ENCODE results near the gene ZC3HAV1.

The ZC3HAV1 gene

GRCh38 chr7:139117599-139118233, 8.2 kb upstream of the ZC3HAV1 start:
- Histone ChIP-seq H3K4me1 (ENCODE audit: control insufficient read depth, insufficient read depth, low read length) (no peaks in the 10 kb centered on the region), H3K27ac (ENCODE audit: extremely low read depth, low read depth, low read length) (no peak overlapping the region), H3K9me3 (ENCODE audit: control insufficient read depth, insufficient read depth, low read depth, low read length) (no peaks in the 10 kb centered on the region), H3K36me3 (ENCODE audit: control insufficient read depth in 2 of 2, insufficient read depth in 1 of 2, low read length in 2 of 2) (no peaks in the 10 kb centered on the region), H3K4me3 (ENCODE audit: low read depth, low read length) (no peak overlapping the region)
- TF ChIP-seq TCF7L2 (IDR thresholded peaks at IDR 0.05; ENCODE audit: borderline replicate concordance, low read depth, low read length) (no peak), ZNF292 (tag by site-specific recombination; IDR thresholded peaks at IDR 0.05; ENCODE audit: borderline replicate concordance, low read depth) (no peak), ZNF792 (tag by site-specific recombination; IDR thresholded peaks at IDR 0.05) (no peak), ZSCAN30 (tag by site-specific recombination; IDR thresholded peaks at IDR 0.05) (no peak), WT1 (tag by site-specific recombination; IDR thresholded peaks at IDR 0.05) (no peak), SP2 (tag by site-specific recombination; IDR thresholded peaks at IDR 0.05) (no peak), ZNF140 (tag by site-specific recombination; IDR thresholded peaks at IDR 0.05) (no peak), PRDM4 (tag by site-specific recombination; IDR thresholded peaks at IDR 0.05) (no peak), ZNF544 (tag by site-specific recombination; IDR thresholded peaks at IDR 0.05) (no peak), ZNF843 (tag by site-specific recombination; IDR thresholded peaks at IDR 0.05) (no peak), ZNF658 (tag by site-specific recombination; IDR thresholded peaks at IDR 0.05) (no peak), ZNF354C (tag by site-specific recombination; IDR thresholded peaks at IDR 0.05; ENCODE audit: borderline replicate concordance, low read depth) (no peak), TRIM28 (IDR thresholded peaks at IDR 0.05; ENCODE audit: borderline replicate concordance, low read length) (no peak), ZNF747 (tag by site-specific recombination; IDR thresholded peaks at IDR 0.05) (no peak), ZNF335 (tag by site-specific recombination; conservative IDR thresholded peaks at IDR 0.05) (no peak)
- CTCF ChIA-PET, result interaction anchor here (0.5 to 0.9 kb wide), 4 partner anchors 17 to 494 kb away, joined by 3 read pairs; no protein-coding TSS in a partner anchor
- POLR2A ChIA-PET, result no interaction called here

- POLR2A ChIA-PET, result no interaction called here
- CTCF ChIA-PET, result no interaction called here
- no peak for TF ChIP-seq ZNF654 (tag by site-specific recombination; IDR thresholded peaks at IDR 0.05; ENCODE audit: low read depth)
- no peak for TF ChIP-seq AEBP2 (tag by site-specific recombination; IDR thresholded peaks at IDR 0.05; ENCODE audit: borderline replicate concordance)
- TF ChIP-seq ZNF19 (tag by site-specific recombination; IDR thresholded peaks at IDR 0.05; ENCODE audit: low read depth), result no peak
- no peak for TF ChIP-seq ZNF692 (tag by site-specific recombination; IDR thresholded peaks at IDR 0.05)
- TF ChIP-seq ZNF157 (tag by site-specific recombination; IDR thresholded peaks at IDR 0.05), result no peak
- TF ChIP-seq OSR2 (tag by site-specific recombination; IDR thresholded peaks at IDR 0.05), result peak; percentile 83
- TF ChIP-seq ZNF791 (tag by site-specific recombination; IDR thresholded peaks at IDR 0.05), result no peak
- Histone ChIP-seq H3K9me3 (ENCODE audit: control insufficient read depth, insufficient read depth, low read depth, low read length) (no peaks in the 10 kb centered on the region), H3K4me1 (ENCODE audit: control insufficient read depth, insufficient read depth, low read length) (no peaks in the 10 kb centered on the region), H3K27ac (ENCODE audit: extremely low read depth, low read depth, low read length) (no peak overlapping the region), H3K36me3 (ENCODE audit: control insufficient read depth in 2 of 2, insufficient read depth in 1 of 2, low read length in 2 of 2) (no peaks in the 10 kb centered on the region), H3K4me3 (ENCODE audit: low read depth, low read length) (no peak overlapping the region)
These were observed 7.5 kb upstream of the ZC3HAV1 start for GRCh38 chr7:139116999-139117398.

All from HEK293 (cell line).